CD4-positive, alpha-beta T cell treated with Interleukin-1 beta for 1 hour (primary cell): ENCODE data around the gene HOXA2.

Experiments used
- DNase-seq, 2 donors: peaks; one replicate each; pipeline ENCODE4 v3.0.0-alpha.2; 2020 to 2022

HOXA2 gene

GRCh38 chr7:27102581-27103442 lies at the start of gene HOXA2:
TSS of gene HOXA2 (minus strand) at chr7:27102683. CDS start at chr7:27102500, 183 bp downstream.
- no peak for DNase-seq

- DNase-seq = no peak
Observed at GRCh38 chr7:27151341-27151930, 49.0 kb upstream of the HOXA2 start.

- DNase-seq = peak; percentile 68 to 70
Observed at GRCh38 chr7:27150568-27151340, 48.3 kb upstream of the HOXA2 start.

- DNase-seq = no peak
Observed at GRCh38 chr7:27149842-27150567, 47.5 kb upstream of the HOXA2 start.

- no peak for DNase-seq
Observed at GRCh38 chr7:27148756-27149641, 46.5 kb upstream of the HOXA2 start.

GRCh38 chr7:27148031-27148755 lies 45.7 kb upstream of the HOXA2 start:
- DNase-seq = no peak

GRCh38 chr7:27147199-27148030 lies 44.9 kb upstream of the HOXA2 start, which contains the start of gene HOXA6:
TSS of gene HOXA6 (minus strand) at chr7:27147774. CDS start at chr7:27147749, 25 bp downstream.
- no peak for DNase-seq

GRCh38 chr7:27146491-27147198 lies 44.2 kb upstream of the HOXA2 start:
- DNase-seq = no peak

- no peak for DNase-seq
Observed at GRCh38 chr7:27145914-27146412, 43.5 kb upstream of the HOXA2 start.

- DNase-seq = no peak
Observed at GRCh38 chr7:27145165-27145913, 42.9 kb upstream of the HOXA2 start.

- DNase-seq = no peak
Observed at GRCh38 chr7:27144781-27145164, 42.3 kb upstream of the HOXA2 start.

- DNase-seq = no peak
Observed at GRCh38 chr7:27143950-27144780, 41.7 kb upstream of the HOXA2 start.

GRCh38 chr7:27143023-27143949 lies 40.8 kb upstream of the HOXA2 start, which contains the start of gene HOXA5:
TSS of gene HOXA5 (minus strand) at chr7:27143681. CDS start at chr7:27143607, 74 bp downstream.
- peak in 1 of 2 donors; percentile 61 for DNase-seq

- no peak for DNase-seq
Observed at GRCh38 chr7:27142580-27143022, 40.1 kb upstream of the HOXA2 start.

GRCh38 chr7:27141923-27142579 lies 39.6 kb upstream of the HOXA2 start:
- DNase-seq = no peak
